Mesendoderm (in vitro differentiated cells): ENCODE measurements around the gene FANCD2OS. TPM values are rescaled to one million over a fixed set of nuclear protein-coding genes. Genes with fewer than 3 reads are reported as not detected.

Experiments
- DNase-seq: peaks from one replicate; pipeline ENCODE4 v3.0.0; 2013
- H2AK5ac ChIP-seq: 2 replicates; pipeline ENCODE4 v1.6.1; 2013; ENCODE audit warnings: low read length, inconsistent platforms
- H2BK120ac ChIP-seq: 2 replicates; pipeline ENCODE4 v1.6.1; 2013; ENCODE audit warnings: low read depth, mild to moderate bottlenecking, low read length, moderate library complexity, mixed read lengths
- H2BK15ac ChIP-seq: replicated peaks from 2 replicates; pipeline ENCODE4 v1.6.1; 2013; ENCODE audit warnings: low read depth, mild to moderate bottlenecking, moderate library complexity
- H2BK5ac ChIP-seq: 2 replicates; pipeline ENCODE4 v1.6.1; 2013; ENCODE audit warnings: low read length, inconsistent platforms
- H3K18ac ChIP-seq: 2 replicates; pipeline ENCODE4 v1.6.1; 2013; ENCODE audit warnings: mild to moderate bottlenecking, low read length, mixed read lengths
- H3K23ac ChIP-seq: one replicate; pipeline ENCODE4 v1.6.1; 2013; ENCODE audit warnings: low read length
- H3K27ac ChIP-seq: 2 replicates; pipeline ENCODE4 v1.5.1; 2013; ENCODE audit warnings: low read depth, mild to moderate bottlenecking, inconsistent platforms, low read length, moderate library complexity
- H3K27me3 ChIP-seq: 2 replicates; pipeline ENCODE4 v1.6.1; 2013; ENCODE audit warnings: low read length, control low read depth, mild to moderate bottlenecking, inconsistent platforms; ENCODE audit not compliant: insufficient read depth, poor library complexity
- H3K36me3 ChIP-seq: 2 replicates; pipeline ENCODE4 v1.6.1; 2013; ENCODE audit warnings: low read length, inconsistent platforms; ENCODE audit not compliant: control insufficient read depth, insufficient read depth
- H3K4ac ChIP-seq: one replicate; pipeline ENCODE4 v1.6.1; 2013; ENCODE audit warnings: low read depth, mild to moderate bottlenecking, low read length, moderate library complexity
- H3K4me1 ChIP-seq: 2 replicates; pipeline ENCODE4 v1.6.1; 2013; ENCODE audit warnings: low read depth, low read length, inconsistent platforms; ENCODE audit not compliant: control insufficient read depth
- H3K4me2 ChIP-seq: 2 replicates; pipeline ENCODE4 v1.6.1; 2013; ENCODE audit warnings: low read length
- H3K4me3 ChIP-seq: 2 replicates; pipeline ENCODE4 v1.5.1; 2013; ENCODE audit warnings: mild to moderate bottlenecking, low read length
- H3K56ac ChIP-seq: one replicate; pipeline ENCODE4 v1.6.1; 2013; ENCODE audit warnings: low read length
- H3K79me1 ChIP-seq: 2 replicates; pipeline ENCODE4 v1.6.1; 2013; ENCODE audit warnings: low read length, inconsistent platforms
- H3K79me2 ChIP-seq: 2 replicates; pipeline ENCODE4 v1.6.1; 2013; ENCODE audit warnings: mild to moderate bottlenecking, low read length; ENCODE audit not compliant: control insufficient read depth, insufficient read depth
- H3K9ac ChIP-seq: 2 replicates; pipeline ENCODE4 v1.6.1; 2013; ENCODE audit warnings: low read length, inconsistent platforms
- H4K5ac ChIP-seq: one replicate; pipeline ENCODE4 v1.6.1; 2013; ENCODE audit warnings: low read length
- H4K8ac ChIP-seq: one replicate; pipeline ENCODE4 v1.6.1; 2013; ENCODE audit warnings: low read depth, mild to moderate bottlenecking, control low read depth, low read length, moderate library complexity
- WGBS: extraction: QIAGEN DNeasy Blood & Tissue Kit; methylation state at CpG from one replicate; pipeline ENCODE4 v1.1.7; 2013; ENCODE audit warnings: low lambda C conversion rate, missing lambda C conversion rate; ENCODE audit not compliant: insufficient coverage; ENCODE audit errors: extremely low coverage; 5-methylcytosine and 5-hydroxymethylcytosine counted together
- polyA plus RNA-seq, 2 experiments: library from polyadenylated mRNA; stranded (reverse); fragments of 200-250 nt; gene quantifications; one replicate each; pipeline ENCODE4 v1.2.3, GENCODE V29; 2013

The FANCD2OS gene, protein sequence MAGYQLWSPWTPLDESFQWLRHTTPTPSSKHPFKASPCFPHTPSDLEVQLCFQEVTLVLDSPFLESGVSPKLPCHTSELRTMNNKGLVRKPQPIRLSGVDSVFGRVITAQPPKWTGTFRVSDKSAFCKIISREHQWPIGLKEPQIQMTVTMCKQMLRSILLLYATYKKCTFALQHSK
- not detected for polyA plus RNA-seq (2013, experiment 1 of 2)
- polyA plus RNA-seq (2013, experiment 2 of 2), result not detected

DNA sequence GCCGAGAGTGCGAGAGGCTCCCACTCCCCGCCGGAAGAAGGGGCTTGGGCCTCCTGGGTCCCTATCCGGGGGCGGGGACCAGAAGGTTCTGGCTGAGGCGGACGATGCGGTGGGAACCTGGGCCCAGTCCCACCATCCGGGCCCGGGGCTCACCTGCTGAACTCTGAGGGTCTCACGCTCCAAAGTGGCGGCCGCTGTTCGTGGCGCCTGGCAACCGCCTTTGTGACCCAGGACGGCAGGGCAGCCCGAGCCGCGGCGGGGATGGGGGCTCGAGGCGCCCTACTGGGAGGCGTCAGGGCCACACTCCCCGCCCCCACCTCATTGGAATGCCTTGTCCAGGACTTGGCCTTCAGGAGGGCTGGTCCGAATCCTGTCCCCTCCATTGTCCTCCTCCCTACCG is at the start of gene FANCD2OS:
Gene FANCD2OS (minus strand): TSS at position 165 of the 400 bp plus-strand sequence. CDS start 3,481 bp downstream, outside the sequence.
- Histone ChIP-seq H2AK5ac (no peak within 1 kb of the TSS), H2BK15ac (no peak within 1 kb of the TSS), H2BK5ac (no peak within 1 kb of the TSS), H3K27ac (no peak within 1 kb of the TSS), H3K56ac (no peak within 1 kb of the TSS), H3K4me3 (no peak within 1 kb of the TSS), H4K8ac (no peak within 1 kb of the TSS), H3K79me2 (no peaks in the 10 kb centered on the region), H3K4ac (no peak within 1 kb of the TSS), H3K23ac (no peak within 1 kb of the TSS), H3K4me2 (no peak within 1 kb of the TSS), H2BK120ac (no peak within 1 kb of the TSS), H4K5ac (no peak within 1 kb of the TSS), H3K27me3 (no peaks in the 10 kb centered on the region), H3K79me1 (no peaks in the 10 kb centered on the region), H3K36me3 (no peaks in the 10 kb centered on the region), H3K9ac (no peak within 1 kb of the TSS), H3K18ac (no peak within 1 kb of the TSS), H3K4me1 (no peaks in the 10 kb centered on the region)
- DNase-seq, result no peak
- no CpG with 5 or more reads among the region's 28 CpGs for WGBS

DNA sequence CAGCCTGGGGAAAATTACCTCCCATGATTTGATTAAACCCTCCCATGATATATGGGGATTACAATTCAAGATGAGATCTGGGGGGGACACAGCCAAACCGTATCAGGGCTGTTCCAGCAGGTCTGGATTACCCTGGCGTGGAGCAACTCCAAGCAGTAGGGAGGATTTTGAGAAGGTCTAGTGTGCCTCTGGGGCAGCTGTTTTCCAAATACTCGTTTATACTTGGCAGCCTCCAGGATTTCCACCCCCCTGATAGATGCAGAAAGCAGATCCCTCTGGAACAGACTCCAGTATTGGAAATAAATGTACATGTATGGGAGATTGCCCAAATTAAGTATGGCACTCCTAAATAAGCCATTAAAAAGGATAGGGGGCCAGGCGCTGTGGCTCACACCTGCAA is 49.0 kb upstream of the FANCD2OS start:
- Histone ChIP-seq H3K18ac (no peak overlapping the region), H3K4me2 (no peak overlapping the region), H2BK5ac (no peak overlapping the region), H2BK120ac (no peak overlapping the region), H3K4ac (no peak overlapping the region), H2BK15ac (no peak overlapping the region), H3K79me2 (no peaks in the 10 kb centered on the region), H2AK5ac (no peak overlapping the region), H4K5ac (no peak overlapping the region), H3K9ac (no peak overlapping the region), H3K36me3 (no peaks in the 10 kb centered on the region), H3K27ac (no peak overlapping the region), H3K4me1 (no peaks in the 10 kb centered on the region), H3K79me1 (no peaks in the 10 kb centered on the region), H3K4me3 (no peak overlapping the region), H3K56ac (no peak overlapping the region), H3K23ac (no peak overlapping the region), H3K27me3 (no peaks in the 10 kb centered on the region), H4K8ac (no peak overlapping the region)
- no CpG with 5 or more reads among the region's 4 CpGs for WGBS
- DNase-seq, result no peak

DNA sequence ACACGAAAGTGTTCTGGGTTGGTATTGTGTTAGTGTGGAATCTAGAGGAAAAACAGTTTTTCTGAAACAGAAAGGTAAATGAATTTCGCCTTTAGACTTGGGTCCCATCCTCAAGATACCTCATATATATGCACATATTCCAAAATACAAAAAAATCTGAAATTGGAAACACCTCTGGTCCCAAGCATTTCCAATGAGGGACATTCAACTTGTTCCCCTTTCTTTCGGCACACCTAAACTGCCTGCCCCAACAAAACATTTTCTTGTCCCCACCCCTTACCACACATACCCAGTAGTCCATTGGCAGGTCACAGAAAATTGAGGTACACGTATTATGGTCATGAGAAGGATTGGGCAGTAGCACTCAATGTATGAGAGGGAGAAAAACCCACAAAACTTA is 47.6 kb upstream of the FANCD2OS start:
- DNase-seq, result no peak
- H3K79me1 ChIP-seq, result no peaks in the 10 kb centered on the region
- no peak overlapping the region for H3K56ac ChIP-seq
- H3K9ac ChIP-seq, result no peak overlapping the region
- no peak overlapping the region for H2BK5ac ChIP-seq
- no peaks in the 10 kb centered on the region for H3K4me1 ChIP-seq
- no peak overlapping the region for H2AK5ac ChIP-seq
- WGBS, result no CpG with 5 or more reads among the region's 4 CpGs
- no peaks in the 10 kb centered on the region for H3K79me2 ChIP-seq
- no peak overlapping the region for H2BK120ac ChIP-seq
- H2BK15ac ChIP-seq, result no peak overlapping the region
- no peak overlapping the region for H3K27ac ChIP-seq
- no peak overlapping the region for H4K8ac ChIP-seq
- no peaks in the 10 kb centered on the region for H3K27me3 ChIP-seq
- no peaks in the 10 kb centered on the region for H3K36me3 ChIP-seq
- no peak overlapping the region for H4K5ac ChIP-seq
- no peak overlapping the region for H3K4ac ChIP-seq
- H3K18ac ChIP-seq, result no peak overlapping the region
- H3K4me3 ChIP-seq, result no peak overlapping the region
- no peak overlapping the region for H3K23ac ChIP-seq
- no peak overlapping the region for H3K4me2 ChIP-seq

DNA sequence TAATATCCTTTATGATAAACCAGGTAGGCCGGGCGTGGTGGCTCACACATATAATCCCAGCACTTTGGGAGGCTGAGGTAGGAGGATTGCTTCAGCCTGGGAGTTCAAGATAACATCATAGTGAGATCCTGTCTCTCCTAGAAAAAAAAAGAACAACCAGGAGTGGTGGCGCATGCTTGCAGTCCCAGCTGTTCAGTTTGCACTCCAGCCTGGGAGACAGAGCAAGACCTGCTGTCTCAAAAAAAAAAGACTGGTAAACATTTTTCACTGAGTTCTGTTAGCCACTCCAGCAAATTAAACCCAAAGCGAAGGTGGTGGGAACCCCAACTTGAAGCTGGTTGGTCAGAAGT is 47.0 kb upstream of the FANCD2OS start:
- DNase-seq, result no peak
- Histone ChIP-seq H3K18ac (no peak overlapping the region), H3K4me2 (no peak overlapping the region), H3K27ac (no peak overlapping the region), H4K8ac (no peak overlapping the region), H3K36me3 (peaks cover 2% of the 10 kb centered on the region), H3K9ac (no peak overlapping the region), H3K56ac (no peak overlapping the region), H2BK5ac (no peak overlapping the region), H3K27me3 (no peaks in the 10 kb centered on the region), H3K79me2 (no peaks in the 10 kb centered on the region), H3K4me1 (no peaks in the 10 kb centered on the region), H3K23ac (no peak overlapping the region), H3K4me3 (no peak overlapping the region), H3K4ac (no peak overlapping the region), H2BK120ac (no peak overlapping the region), H2BK15ac (no peak overlapping the region), H3K79me1 (no peaks in the 10 kb centered on the region), H4K5ac (no peak overlapping the region), H2AK5ac (no peak overlapping the region)
- no CpG with 5 or more reads among the region's 4 CpGs for WGBS

DNA sequence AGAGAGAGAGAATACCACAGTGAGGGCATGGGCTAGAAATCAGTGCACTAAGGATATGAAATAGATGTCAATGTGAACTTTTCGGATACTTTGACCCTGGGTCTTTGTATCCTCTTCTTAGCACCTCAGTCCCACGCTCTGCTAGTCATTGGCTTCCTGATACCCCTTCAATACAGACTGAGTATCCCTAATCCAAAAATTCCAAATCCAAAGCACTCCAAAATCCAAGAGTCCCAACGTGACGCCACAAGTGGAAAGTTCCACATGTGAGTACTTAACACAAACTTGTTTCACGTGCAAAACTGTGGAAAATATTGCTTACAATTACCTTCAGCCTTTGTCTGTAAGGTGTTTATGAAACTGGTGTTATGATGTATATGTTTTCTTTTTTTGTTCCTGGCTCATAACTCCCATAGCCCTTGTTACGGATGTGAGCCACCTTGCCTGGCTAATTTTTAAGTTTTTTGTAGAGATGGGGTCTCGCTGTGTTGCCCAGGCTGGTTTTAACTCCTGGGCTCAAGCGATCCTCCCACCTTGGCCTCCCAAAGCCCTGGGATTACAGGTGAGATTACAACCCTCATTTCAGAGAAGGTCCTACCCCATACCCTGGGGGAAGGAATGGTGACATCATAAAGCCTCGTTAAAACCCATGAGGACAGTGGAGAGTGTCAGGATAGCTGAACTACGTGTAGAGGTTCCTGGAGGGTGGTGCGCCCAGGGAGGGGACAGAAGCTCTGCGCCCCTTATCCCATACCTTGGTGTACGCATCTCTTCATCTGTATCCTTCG is 46.5 kb upstream of the FANCD2OS start:
- Histone ChIP-seq H2AK5ac (no peak overlapping the region), H4K5ac (no peak overlapping the region), H3K4me2 (no peak overlapping the region), H3K4me1 (no peaks in the 10 kb centered on the region), H3K27me3 (no peaks in the 10 kb centered on the region), H2BK120ac (no peak overlapping the region), H2BK5ac (no peak overlapping the region), H3K36me3 (peaks cover 2% of the 10 kb centered on the region), H3K23ac (no peak overlapping the region), H3K56ac (no peak overlapping the region), H3K9ac (no peak overlapping the region), H3K4ac (no peak overlapping the region), H3K79me1 (no peaks in the 10 kb centered on the region), H3K18ac (no peak overlapping the region), H3K79me2 (no peaks in the 10 kb centered on the region), H2BK15ac (no peak overlapping the region), H3K27ac (no peak overlapping the region), H3K4me3 (no peak overlapping the region), H4K8ac (no peak overlapping the region)
- no CpG with 5 or more reads among the region's 14 CpGs for WGBS
- no peak for DNase-seq
